GM12878 (cell line): ENCODE results near the gene TBC1D22B. TPM values are rescaled to one million over a fixed set of nuclear protein-coding genes. Genes with fewer than 3 reads are reported as not detected.
A peak's percentile ranks its signal among the peaks of the same experiment; 100 is the strongest.
"Not testable (repeated sequence)": the region's sequence is repeated elsewhere in the genome, so short reads cannot be mapped to it uniquely, and the experiment has no call there.

Experiments
- ATAC-seq: fragments of 200-7000 bp; cut with Tn5 transposase; 3 replicates; pipeline ENCODE4 v1.9.1; 2020; ENCODE audit warnings: mild to moderate bottlenecking, moderate library complexity
- BruUV-seq: library from RNA; stranded (reverse); fragments of 400-500 nt; replicated peaks from 2 replicates; lab custom pipeline; 2021; lab: Mats Ljungman, UMichigan
- CTCF ChIA-PET: fragments of 300-600 bp; sonication (Branson Sonifier 250); formaldehyde crosslinking; extraction: SDS; loops from one replicate; lab custom pipeline; 2021; ENCODE audit warnings: inconsistent platforms; lab: Yijun Ruan, JAX
- POLR2A ChIA-PET: fragments of 350-600 bp; formaldehyde crosslinking; extraction: SDS; loops from one replicate; lab custom pipeline; 2021; ENCODE audit warnings: inconsistent platforms; lab: Charles Lee
- RAD21 ChIA-PET: fragments of 300-600 bp; sonication (Branson Sonifier 250); formaldehyde crosslinking; loops from one replicate; lab custom pipeline; 2023; ENCODE audit warnings: antibody characterized with exemption; ENCODE audit not compliant: unreplicated experiment; lab: Charles Lee
- SMC1A ChIA-PET: fragments of 300-600 bp; sonication (Branson Sonifier 250); formaldehyde crosslinking; loops from one replicate; lab custom pipeline; 2023; ENCODE audit not compliant: unreplicated experiment, uncharacterized antibody; lab: Charles Lee
- DNase-seq: peaks from one replicate; pipeline ENCODE4 v3.0.0-alpha.2; 2011; ENCODE audit warnings: low read depth, low spot score
- FAIRE-seq: peaks from 3 replicates; lab custom pipeline; 2011; peaks lifted over from hg19 to GRCh38; lab: Jason Lieb, UNC
- H2AFZ ChIP-seq: 2 replicates; pipeline ENCODE4 v1.6.0; 2011; ENCODE audit warnings: low read depth, low read length, control low read depth; ENCODE audit not compliant: control insufficient read depth
- H3K27ac ChIP-seq: 2 replicates; pipeline ENCODE4 v1.5.1; 2011; ENCODE audit warnings: control low read depth; ENCODE audit not compliant: control insufficient read depth, insufficient read depth
- H3K27me3 ChIP-seq, 2 experiments: replicated peaks in 1 of 2; 2 replicates each; pipeline versions ENCODE4 v1.6.0 to v1.6.1; 2011; ENCODE audit warnings: low read length in 1 of 2; ENCODE audit not compliant: control insufficient read depth in 2 of 2, insufficient read depth in 2 of 2
- H3K36me3 ChIP-seq, 2 experiments: 2 replicates each; pipeline ENCODE4 v1.5.1; 2011; ENCODE audit warnings: low read length in 1 of 2; ENCODE audit not compliant: control insufficient read depth in 2 of 2, insufficient read depth in 2 of 2
- H3K4me1 ChIP-seq: 2 replicates; pipeline ENCODE4 v1.6.1; 2011; ENCODE audit warnings: mild to moderate bottlenecking, low read length, moderate library complexity, mixed read lengths; ENCODE audit not compliant: control insufficient read depth, insufficient read depth
- H3K4me2 ChIP-seq: 2 replicates; pipeline ENCODE4 v1.6.0; 2011; ENCODE audit warnings: control low read depth; ENCODE audit not compliant: control insufficient read depth, insufficient read depth
- H3K4me3 ChIP-seq: fragments of 200-600 bp; sonication (generic); 2 replicates; pipeline ENCODE4 v1.5.1; 2016
- H3K79me2 ChIP-seq: 2 replicates; pipeline ENCODE4 v1.6.0; 2011; ENCODE audit warnings: low read length; ENCODE audit not compliant: control insufficient read depth, insufficient read depth
- H3K9ac ChIP-seq: 2 replicates; pipeline ENCODE4 v1.8.0; 2011; ENCODE audit warnings: low read length, control low read depth, mixed read lengths; ENCODE audit not compliant: control insufficient read depth, insufficient read depth
- H3K9me3 ChIP-seq: replicated peaks from 3 replicates; pipeline ENCODE4 v1.5.1; 2011; ENCODE audit warnings: mild to moderate bottlenecking, low read length; ENCODE audit not compliant: control insufficient read depth, insufficient read depth
- H4K20me1 ChIP-seq: 2 replicates; pipeline ENCODE4 v1.6.0; 2011; ENCODE audit not compliant: control insufficient read depth, insufficient read depth
- BACH1 ChIP-seq: fragments of 450-650 bp; IDR thresholded peaks from 2 replicates; pipeline ENCODE4 v1.6.1; 2017; ENCODE audit warnings: mild to moderate bottlenecking, borderline replicate concordance
- MEF2B ChIP-seq: fragments of 450-650 bp; IDR thresholded peaks from 2 replicates; pipeline ENCODE4 v1.6.1; 2018; ENCODE audit warnings: mild to moderate bottlenecking, moderate library complexity; ENCODE audit not compliant: partially characterized antibody, poor library complexity, severe bottlenecking
- ZBTB11 ChIP-seq: fragments of 450-650 bp; formaldehyde crosslinking; IDR thresholded peaks from 2 replicates; pipeline ENCODE4 v1.5.0; 2022; ENCODE audit warnings: mild to moderate bottlenecking, missing genetic modification characterization
- WGBS: methylation state at CpG from one replicate; pipeline ENCODE4 v1.1.6; 2016; ENCODE audit warnings: low lambda C conversion rate; ENCODE audit not compliant: insufficient replicate concordance, insufficient coverage; ENCODE audit errors: missing lambda C conversion rate; 5-methylcytosine and 5-hydroxymethylcytosine counted together
- in situ Hi-C: fragments of 300-500 bp; cut with MboI; formaldehyde crosslinking; loops from 9 replicates; pipeline ENCODE4 v1.14.3; 2018; ENCODE audit warnings: mixed read lengths
- intact Hi-C: fragments of 100-400 bp; cut with micrococcal nuclease; formaldehyde crosslinking; loops from one replicate; pipeline ENCODE4 v1.14.2; 2022; ENCODE audit not compliant: unreplicated experiment
- polyA plus RNA-seq, 11 experiments: library from polyadenylated mRNA; depleted of rRNA in 4 of 11; unstranded in 6 of 11; stranded (reverse) in 5 of 11; fragments of >200 nt; fragmentation: Nextera tagmentation in 4 of 11; fragmentation: Illumina TruSeq in 1 of 11; extraction: Ambion mirVana in 4 of 11; extraction: Trizol in 1 of 11; gene quantifications; 1 replicate in 1 of 11; 2 replicates in 10 of 11; pipeline versions ENCODE4 v1.2.1 to v1.2.3, GENCODE V29; 2011 to 2016; ENCODE audit warnings: inconsistent platforms in 2 of 11, missing spikeins in 2 of 11, low read depth in 1 of 11
- total RNA-seq, 4 experiments: library from RNA; depleted of rRNA in 3 of 4; stranded (reverse); fragments of >200 nt in 3 of 4; fragmentation: Illumina TruSeq in 1 of 4; extraction: Trizol in 1 of 4; gene quantifications; 2 replicates each; pipeline versions ENCODE4 v1.2.1 to v1.2.3, GENCODE V29; 2013 to 2021

The TBC1D22B gene
- total and polyA plus RNA-seq, 10 of the 15 experiments (the other 5 are each of a cell fraction or from before 2014, with no cell fraction given) = 3.4 to 18.7 (median 14.1) TPM

DNA sequence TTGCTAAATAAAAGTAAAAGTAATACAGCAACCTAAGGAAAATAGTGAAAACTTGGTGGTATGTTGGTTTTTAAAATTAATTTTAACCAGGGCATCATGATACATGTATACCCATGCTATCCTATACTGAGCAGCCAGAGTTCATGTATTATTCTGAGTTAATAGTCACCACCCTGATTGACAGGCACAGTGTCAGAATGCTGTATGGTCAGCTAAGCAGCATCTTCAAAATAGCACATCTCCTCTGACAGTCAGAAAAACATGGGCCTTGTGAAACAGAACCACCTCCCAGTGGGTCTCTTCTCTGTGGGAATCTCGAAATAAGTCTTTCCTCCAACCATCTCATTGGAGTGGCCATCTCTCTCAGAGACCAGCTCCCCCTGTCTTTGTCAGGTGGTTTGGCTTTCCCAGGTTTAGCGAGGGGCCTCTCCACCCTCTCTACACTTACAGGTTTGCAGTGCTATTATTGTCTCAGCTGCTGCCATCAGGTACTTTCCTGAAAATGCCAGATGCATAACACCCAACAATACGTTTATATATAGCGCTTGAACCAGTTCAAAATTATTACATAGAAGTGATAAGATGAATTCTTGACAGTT, 49.2 kb downstream of the TBC1D22B start (continued):
- TF ChIP-seq ZBTB11 (CRISPR knock-in tag) (no peak), BACH1 (no peak), MEF2B (peak; percentile 41)

DNA sequence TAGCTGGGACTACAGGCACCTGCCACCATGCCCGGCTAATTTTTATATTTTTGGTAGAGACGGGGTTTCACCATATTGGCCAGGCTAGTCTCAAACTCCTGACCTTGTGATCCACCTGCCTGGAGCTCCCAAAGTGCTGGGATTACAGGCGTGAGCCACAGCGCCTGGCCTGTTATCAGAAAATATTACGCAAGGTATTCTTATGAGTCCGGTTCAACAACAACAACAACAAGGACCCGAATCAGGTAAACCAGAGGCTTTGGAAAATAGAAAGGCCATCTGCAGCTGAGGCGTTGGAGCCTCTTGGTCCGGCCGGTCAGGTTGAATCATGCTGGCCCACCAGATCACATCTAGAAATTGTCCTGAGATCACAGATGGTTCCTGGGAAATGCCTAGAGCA, 49.9 kb downstream of the TBC1D22B start:
- CTCF ChIA-PET = interaction anchor here (1.1 to 8.6 kb wide), 9 partner anchors 9 to 98 kb away, joined by 3 to 112 read pairs (median 4); partner anchors contain the start of genes TBC1D22B and TMEM217
- H3K4me1 ChIP-seq, H3K4me3 ChIP-seq, ATAC-seq, H3K27ac ChIP-seq, H3K9ac ChIP-seq, H2AFZ ChIP-seq, H3K27me3 ChIP-seq, DNase-seq, H3K79me2 ChIP-seq, H4K20me1 ChIP-seq, intact Hi-C loops, BruUV-seq, H3K9me3 ChIP-seq, in situ Hi-C loops, H3K36me3 ChIP-seq, H3K4me2 ChIP-seq, FAIRE-seq: not testable (repeated sequence)
- RAD21 ChIA-PET = interaction anchor here (0.7 to 1.0 kb wide), 2 partner anchors 22 to 98 kb away, joined by 3 read pairs; no protein-coding TSS in a partner anchor
- WGBS = 99% methylated on average over 10 of the region's 10 CpGs
- SMC1A ChIA-PET = interaction anchor here (0.8 to 1.5 kb wide), 3 partner anchors 7 to 135 kb away, joined by 3 to 9 read pairs (median 4); no protein-coding TSS in a partner anchor
- POLR2A ChIA-PET = interaction anchor here (1.3 kb wide), 1 partner anchor 13 kb away, joined by 3 read pairs; no protein-coding TSS in a partner anchor
